NCI-H1436 treated with DMSO at 0.1 percent for 48 hours (cell line): ENCODE data around the gene KCTD20.
"Not testable (repeated sequence)": the region's sequence is repeated elsewhere in the genome, so short reads cannot be mapped to it uniquely, and the experiment has no call there.

Experiments used
- DNase-seq: peaks from one replicate; lab custom pipeline; 2025; lab: John Stamatoyannopoulos, UW

Gene KCTD20

DNA sequence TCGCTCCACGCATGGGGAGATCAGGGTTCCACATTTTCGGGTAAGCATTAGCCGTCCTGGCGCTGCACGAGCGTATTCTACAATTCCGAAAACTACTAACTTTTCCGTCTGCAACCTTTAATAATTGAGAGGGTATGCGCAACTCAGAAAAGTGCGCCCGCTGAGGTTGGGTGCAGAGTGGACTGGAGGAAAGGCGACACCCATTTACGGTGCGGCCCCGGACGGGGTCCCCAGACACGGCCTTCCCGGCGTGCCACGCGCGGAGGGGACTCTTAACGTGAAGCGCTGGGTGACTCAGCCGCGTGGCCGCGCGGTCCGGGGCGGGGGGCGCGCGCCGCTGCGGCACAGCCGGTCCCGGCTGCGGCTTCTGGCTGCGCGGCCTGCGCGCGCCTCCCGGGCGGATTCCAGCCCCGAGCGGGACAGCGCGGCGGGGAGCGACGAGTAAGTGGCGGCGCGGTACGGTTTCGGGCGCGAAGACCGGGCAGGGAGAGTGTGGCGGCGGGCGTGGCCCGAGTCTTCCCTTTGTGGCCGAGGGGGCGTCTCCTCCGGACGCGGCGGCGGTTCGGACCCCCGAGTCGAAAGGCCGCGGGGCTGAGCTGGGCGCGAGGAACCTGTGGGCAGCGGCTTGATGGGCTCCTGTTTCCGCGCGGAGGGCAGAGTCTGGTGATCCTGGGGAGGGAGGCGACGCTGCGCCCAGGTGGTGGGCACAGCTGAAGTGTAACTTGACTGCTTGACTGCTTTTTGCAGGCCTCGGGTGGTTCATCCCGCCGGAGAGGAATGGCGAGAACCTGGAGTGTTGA is at the start of gene KCTD20, which contains the start of gene PXT1:
KCTD20 (plus strand) TSS at position 330 of the 800 bp plus-strand sequence. CDS start 27,098 bp downstream, outside the sequence.
PXT1 (minus strand) TSS at position 184 of the 800 bp plus-strand sequence. CDS start 16,772 bp downstream, outside the sequence.
- DNase-seq, result peak; percentile 23

DNA sequence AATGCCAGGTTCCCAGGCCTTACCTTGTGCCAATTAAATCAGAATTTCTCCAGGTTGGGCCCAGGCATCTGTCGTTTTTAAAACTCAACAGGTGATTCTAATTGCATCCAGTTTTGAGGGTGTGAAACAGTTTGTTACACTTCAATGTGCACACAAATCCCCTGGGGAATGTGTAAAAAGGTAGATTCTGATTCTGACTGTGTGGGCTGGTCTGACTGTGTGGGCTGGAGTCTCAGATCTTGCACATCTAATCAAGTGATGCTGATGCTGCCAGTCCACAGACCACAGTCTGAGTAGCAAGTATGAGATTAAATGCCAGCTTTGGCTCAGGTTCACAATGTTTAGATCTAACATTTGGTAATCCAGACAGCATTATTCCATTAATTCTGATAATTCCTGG is 42.8 kb upstream of the KCTD20 start:
- no peak for DNase-seq

DNA sequence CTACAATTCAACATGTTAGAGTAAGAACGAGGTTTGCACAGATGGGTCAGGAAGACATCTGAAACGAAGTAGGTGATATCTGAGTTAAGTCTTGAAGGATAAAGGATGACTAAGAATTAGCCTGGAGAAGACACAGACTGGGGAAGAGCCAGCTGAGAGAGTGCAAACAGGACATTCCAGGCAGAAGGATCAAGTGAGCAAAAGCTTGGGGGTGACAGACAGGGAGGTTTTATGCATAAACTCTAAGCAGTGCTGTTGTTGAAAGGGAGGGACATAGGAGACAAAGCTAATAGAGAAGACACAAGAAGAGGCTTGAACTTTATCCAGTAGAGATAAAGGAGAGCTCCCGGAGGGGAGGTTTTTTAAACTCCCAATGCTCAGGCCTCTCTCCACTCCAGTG is 40.3 kb upstream of the KCTD20 start:
- DNase-seq, result no peak

DNA sequence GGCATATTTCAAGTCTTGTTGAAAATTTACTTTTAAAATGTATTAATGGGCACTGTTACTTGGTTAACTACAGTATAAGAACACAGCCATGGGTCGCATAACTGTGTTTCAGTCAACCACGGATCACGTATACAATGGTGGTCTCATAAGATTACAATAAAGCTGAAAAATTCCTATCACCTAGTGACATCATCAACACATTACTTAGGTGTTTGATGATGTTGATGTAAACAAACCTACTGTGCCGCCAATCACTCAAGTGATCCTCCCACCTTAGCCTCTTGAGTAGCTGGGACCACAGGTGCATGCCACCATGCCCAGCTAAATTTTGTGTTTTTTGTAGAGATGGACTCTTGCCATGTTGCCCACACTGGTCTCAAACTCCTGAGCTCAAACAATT is 38.6 kb upstream of the KCTD20 start:
- DNase-seq, result no peak

DNA sequence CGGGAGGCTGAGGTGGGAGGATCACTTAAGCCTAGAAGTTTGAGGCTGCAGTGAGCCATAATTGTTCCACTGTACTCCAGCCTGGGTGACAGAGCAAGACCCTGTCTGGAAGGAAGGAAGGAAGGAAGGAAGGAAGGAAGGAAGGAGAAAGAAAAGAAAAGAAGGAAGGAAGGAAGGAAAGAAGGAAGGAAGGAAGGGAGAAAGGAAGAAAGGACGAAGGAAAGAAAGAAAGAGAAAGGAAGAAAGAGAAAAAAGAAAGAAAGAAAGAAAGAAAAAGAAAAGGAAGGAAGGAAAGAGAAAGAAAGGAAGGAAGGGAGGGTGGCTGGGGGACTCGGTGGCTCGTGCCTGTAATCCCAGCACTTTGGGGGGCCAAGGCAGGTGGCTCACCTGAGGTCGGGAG is 33.1 kb upstream of the KCTD20 start:
- not testable (repeated sequence) for DNase-seq

DNA sequence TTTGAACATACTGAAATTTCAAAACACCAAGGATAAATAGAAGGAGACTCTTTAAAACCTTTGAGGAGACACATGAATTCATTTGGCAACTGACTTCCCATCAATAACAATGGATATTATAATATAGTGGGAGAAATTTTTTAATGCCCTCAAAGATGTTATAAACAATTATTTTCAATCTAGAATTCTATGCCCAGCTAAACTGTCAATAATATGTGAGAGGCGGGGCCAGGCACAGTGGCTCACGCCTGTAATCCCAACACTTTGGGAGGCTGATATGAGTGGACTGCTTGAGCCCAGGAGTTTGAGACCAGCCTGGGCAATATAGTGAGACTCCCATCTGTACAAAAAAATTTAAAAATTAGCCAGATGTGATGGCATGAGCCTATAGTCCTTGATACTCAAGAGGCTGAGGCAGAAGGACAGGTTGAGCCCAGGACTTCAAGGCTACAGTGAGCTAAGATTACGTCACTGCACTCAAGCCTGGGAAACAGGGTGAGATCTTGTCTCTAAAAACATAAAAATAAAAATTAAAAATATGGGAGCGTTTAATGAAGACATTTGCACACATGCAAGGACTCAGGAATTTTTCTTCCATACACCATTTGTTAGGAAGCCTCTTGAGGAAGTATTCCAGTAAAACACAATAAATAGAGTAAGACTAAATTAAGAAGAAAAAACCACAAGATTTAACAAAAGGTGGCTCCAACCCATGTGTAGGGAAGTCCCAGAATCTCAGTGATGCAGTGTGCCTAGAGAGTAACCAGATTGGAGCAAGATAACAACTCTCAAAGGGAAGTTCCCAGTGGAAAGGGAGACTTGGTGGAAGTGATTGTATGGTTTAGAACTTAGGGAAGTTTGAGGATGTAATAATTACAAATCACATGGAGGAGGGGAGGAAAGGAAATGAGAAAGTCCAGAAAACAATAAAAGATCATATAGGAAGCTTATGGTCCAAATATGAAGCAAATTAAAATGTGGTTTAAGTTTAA is 29.0 kb upstream of the KCTD20 start:
- DNase-seq, result no peak

DNA sequence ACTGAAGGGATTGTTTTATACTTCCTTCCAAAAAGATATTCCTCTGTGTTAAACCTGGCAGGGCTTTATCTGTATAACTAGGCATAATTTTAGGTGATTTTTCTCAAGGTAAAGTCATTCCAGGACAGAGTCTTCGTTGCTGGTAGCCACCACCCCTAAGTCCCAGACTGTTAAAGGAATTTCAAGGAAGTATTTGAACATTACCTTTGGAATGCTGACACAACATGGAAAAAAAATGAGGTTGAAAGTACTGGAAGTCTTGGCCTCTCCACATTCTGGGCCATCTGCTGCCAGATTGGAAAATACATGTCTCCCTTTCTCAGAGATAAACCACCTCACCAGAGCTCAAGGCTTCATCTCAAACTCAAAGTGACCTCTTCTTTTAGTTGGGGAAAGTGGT is 28.3 kb upstream of the KCTD20 start:
- no peak for DNase-seq

DNA sequence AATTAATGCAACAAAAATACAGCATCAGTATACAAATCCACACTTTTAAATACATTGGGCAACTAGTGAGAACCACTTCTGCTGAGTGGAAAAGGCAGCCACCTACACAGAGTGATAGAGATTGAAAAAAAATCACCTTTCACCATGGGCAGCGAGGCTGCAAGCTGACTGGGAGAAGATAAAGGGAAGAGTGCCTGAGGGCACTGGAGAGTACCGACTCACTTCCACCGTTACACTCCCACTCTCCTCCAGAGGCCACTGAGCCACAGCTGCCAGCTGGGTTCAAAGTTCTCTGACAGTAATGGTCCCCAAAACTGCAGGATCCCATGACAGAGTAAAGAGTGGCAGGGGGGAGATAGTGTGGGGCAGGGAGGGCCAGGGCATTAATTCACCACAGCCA is 24.2 kb upstream of the KCTD20 start:
- no peak for DNase-seq

DNA sequence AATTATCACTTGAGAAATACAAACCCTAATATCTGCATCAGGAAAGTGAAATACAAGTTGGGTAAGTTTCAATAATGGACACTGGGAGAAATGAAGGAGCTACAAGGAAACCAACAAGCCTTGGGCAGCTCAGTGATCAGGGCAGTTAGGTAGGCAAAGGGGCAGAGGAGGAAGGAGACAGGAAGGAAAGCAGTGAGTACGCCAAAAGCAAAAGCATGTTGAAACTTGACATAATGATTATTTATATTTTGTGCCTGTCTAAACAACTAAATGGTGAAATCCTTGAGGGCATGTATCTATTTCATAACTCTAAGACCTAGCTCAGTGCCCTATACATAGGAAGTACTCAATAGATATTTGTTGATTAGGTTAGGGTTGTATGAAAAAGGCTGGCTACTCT is 23.5 kb upstream of the KCTD20 start:
- no peak for DNase-seq

DNA sequence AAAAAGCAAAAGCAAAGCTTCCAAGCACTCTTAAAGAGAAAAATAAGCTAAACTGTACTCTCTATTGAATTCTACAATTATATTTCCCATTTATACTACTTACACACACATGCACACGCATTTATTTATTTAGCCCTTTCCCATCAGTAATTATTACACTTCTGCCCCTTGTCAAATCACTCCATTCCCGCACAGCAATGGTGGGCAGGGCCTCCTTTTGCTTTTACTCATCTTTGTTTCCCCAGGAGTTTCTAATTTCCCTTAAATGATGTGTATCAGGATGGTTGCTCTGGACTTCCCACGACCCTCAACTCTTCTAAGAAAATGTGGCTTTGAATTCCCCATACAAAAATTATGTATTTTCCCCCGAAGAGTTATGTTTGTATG is 20.1 kb upstream of the KCTD20 start:
- no peak for DNase-seq

DNA sequence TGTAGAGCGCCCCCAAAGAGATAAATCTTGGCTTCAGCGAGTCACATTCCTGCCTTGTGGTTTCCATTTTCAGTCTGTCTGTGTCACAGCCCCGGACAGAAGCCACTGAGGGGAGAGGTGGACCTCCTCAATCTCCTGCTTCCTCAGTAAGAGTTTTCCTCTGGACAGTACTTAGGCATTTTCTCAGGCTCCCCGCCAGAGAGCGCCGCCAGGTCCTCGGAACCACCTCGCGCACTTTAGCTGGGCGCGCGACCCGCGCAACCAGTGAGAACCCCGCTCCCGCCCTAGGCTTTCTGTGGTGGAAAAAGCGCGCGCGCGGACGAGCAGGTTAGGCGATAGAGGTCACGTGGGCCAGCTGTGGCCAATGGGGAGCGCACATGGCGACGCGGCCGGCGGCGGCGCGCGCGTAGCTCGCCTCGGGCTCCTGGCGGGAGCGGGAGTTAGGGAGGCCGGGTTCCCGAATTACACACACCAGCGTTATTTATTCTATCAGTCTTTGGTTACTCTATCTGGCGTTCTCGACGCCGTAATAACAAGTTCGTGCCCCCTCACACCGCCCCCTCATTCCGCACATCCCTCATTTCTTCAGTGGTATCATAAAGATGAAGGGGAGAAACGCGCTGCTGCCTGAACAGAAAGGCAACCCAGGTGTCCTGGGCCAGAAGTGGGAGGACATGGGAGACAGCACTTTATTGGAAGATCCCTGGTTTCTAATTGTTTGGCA is 19.5 kb upstream of the KCTD20 start:
- peak; percentile 95 for DNase-seq

DNA sequence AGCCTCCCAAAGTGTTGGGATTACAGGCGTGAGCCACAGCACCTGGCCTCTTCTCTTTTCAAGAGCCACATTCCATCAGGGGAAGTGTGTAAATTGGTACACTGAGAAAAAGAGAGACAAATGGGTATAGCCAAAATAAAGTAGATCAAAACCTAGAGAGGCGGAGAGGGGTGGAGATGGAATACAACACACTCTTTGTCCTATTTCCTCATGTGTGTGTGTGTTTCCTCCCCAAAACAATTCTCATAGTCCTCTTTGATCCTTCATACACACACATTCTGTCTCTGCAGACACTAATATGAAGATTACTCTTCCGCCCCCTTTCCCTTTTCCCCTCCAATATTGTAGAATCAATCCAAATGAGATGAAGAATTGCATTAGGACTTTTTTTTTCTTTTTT is 16.2 kb upstream of the KCTD20 start:
- DNase-seq, result no peak

DNA sequence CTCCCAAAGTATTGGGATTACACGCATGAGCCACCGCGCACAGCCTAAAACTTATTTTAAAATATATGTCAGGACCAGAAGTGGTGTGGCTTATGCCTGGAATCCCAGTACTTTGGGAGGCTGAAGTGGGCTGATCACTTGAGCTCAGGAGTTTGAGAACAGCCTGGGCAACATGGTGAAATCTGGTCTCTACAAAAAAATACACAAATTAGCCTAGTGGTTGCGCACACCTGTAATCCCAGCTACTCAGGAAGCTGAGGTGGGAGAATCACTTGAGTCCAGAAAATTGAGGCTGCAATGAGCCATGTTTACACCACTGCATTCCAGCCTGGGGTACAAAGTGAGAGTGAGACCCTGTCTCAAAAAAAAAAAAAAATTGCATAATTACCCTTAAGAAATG is 13.9 kb upstream of the KCTD20 start:
- no peak for DNase-seq

DNA sequence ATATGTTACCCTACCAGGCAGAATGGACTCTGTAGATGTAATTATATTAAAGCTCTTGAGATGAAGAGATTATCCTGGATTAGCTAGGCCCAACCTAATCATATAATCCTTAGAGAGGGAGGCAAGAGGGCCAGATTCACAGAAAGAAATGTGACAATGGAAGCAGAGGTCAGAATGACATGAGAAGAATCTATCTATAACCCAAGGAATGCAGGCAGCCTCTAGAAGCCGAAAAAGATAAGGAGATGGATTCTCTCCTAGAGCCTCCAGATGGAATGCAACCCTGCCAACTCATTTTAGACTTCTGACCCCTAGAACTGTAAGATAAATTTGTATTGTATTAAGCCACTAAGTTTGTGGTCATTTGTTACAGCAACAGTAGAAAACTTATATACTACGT is 12.4 kb upstream of the KCTD20 start:
- no peak for DNase-seq

DNA sequence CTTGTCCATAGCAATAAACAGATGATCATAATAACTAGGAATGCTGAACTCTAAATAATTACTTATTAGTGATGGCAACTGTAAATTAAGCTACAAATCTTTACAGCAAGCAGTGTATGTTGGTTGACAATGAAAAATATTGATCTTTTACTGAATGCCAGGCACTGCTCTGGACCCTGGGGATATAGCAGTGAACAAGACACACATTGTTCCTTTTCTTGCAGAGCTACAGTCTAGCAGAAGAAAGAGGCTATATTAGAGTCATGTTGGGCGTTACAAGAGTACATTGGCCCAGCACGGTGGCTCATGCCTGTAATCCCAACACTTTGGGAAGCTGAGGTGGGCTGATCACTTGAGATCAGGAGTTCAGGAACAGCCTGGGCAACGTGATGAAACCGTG is 11.6 kb upstream of the KCTD20 start:
- DNase-seq, result no peak

DNA sequence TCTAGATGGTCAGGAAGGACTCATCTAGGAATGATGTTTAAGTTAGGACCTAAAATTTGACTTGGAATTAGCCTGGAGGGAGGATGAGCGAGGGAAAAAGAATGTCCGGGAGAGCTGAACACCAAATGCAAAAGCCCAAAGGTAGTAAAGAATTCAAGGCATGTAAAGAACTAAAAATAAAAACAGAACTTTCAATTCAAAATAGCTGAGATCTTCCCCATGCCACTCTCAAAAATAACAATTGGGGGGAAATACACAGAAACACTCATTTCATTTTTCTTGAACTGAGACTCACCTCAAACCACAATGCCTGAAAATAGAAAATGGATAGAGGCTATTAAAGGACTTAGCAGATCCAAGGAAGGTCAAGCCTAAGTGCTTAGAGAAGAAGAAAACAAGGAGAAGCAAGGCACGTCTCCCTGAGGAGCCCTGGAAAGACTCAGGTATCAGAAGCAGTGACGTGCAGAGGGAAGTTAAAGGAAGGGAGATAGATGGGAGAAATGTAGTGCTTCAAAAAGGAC is 10.6 kb upstream of the KCTD20 start:
- DNase-seq, result no peak

DNA sequence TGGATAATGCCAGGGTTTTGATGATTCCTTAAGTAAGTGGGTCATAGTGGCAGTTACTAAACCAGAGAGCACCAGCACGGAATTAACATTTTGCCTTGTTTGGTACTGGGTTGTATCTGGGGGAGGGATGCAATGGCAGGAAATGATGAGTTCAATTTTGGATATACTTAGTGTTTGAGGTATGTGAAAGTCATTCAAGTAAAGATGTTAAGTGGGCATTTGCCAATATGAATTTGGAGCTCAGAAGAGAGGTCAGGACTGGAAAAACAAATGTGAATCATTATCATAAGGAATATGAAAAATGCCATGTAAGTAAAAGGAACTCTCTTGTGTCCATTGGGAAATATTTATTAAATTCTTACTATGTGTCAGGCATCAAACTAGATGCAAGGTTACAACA is 6.3 kb upstream of the KCTD20 start:
- DNase-seq, result no peak

DNA sequence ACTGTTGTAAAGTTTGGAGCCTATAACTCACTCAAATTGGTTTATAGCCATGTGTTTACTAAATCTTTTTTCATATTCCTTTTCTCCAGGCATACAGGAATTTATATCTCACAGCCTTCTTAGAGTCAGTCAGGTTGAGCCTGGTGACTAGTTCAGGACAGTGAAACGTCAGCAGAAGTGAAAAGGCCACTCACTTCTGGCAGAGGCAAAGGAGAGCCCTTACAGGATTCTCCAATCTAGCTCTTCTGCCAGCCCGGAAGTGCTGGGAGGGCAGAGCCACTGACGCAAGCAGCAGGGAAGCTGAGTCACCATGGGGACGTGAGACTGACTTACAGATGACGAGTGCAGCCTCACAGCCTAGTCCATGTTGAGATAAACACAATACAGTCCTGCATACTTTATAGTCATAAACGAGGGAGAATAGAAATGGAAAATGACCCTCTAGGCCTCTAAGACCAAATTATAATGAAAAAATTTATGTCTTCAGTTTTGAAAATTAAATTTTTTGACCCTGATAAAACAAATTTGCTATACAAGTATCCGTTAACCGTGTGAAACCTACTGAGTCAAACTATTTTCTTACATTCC is 1.4 kb upstream of the KCTD20 start:
- DNase-seq, result peak; percentile 82

DNA sequence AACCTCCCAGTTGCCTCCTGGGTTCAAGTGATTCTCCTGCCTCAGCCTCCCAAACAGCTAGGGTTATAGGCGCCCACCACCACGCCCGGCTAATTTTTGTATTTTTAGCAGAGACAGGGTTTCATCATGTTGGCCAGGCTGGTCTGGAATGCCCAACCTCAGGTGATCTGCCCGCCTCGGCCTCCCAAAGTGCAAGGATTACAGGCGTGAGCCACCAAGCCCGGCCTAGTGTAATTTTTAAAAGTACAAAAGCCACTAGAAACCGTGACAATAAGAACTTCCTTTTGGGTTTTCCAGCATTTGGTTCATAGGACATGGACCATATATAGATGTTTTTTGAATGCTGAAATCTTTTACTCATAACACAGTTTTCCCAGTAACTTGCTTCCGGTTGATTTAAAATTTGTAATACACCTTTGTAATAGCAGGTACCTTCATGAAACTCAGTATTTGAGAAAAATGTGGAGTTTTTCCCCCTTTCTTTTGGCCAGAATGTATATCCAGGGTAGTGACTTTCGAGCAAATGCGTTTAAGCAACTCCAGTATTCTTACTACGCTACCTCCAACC is 613 bp upstream of the KCTD20 start:
- DNase-seq, result no peak

DNA sequence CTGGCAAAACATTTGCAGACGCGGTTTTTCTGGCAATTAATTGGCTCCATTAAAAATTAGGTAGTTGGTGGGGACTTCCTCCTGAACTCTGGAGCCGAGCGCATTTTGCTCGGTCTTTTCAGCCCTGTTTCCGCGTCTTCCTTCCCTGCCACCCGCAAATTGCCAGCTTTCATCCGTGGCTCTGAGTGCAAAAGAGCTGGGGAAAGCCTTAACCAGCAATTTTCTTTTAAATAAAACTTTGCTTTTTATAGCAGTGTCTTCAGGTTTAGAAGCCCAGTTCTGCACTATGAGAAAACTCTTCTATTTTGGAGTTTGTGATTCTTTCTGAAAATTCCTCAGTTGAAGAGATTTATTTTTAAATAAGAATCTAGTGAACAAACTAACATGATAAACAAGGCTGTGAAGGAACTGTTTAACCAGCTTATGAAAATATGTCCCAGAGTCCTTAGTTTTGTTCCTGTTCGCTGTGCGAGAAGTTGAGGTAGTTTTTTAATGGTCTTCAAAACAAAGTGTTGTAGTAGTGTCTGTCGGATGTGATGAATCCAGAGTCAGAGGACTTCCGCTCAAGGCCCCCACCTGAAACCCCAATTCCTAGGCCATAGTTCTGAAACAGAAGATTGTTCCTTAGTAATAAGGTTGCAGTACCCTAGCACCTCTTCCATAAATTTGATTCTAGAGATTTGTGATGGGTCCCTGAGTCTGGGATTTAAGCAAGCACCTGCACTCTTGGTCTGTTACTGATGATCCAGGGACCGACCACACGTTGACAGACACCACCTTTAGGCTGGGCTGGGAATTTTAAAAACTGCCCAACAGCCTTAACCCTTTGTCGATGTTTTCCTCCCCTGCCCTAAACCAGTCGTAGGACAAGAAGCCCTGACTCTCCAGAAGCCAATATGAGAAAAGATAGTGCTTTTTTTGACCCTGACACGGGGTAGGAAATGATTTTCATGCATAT is 950 bp downstream of the KCTD20 start:
- DNase-seq, result no peak
